GM23248 (cell line): ENCODE data around the gene TNFSF13B. TPM values are rescaled to one million over a fixed set of nuclear protein-coding genes. Genes with fewer than 3 reads are reported as not detected.

Source experiments
- DNase-seq: peaks from one replicate; pipeline ENCODE4 v3.0.0-alpha.2; 2015
- H2AFZ ChIP-seq: fragments of 200-600 bp; sonication (generic); 2 replicates; pipeline ENCODE4 v1.6.1; 2016; ENCODE audit warnings: antibody characterized with exemption
- H3F3A ChIP-seq: fragments of 200-600 bp; sonication (generic); 2 replicates; pipeline ENCODE4 v1.6.1; 2016; ENCODE audit warnings: mild to moderate bottlenecking, antibody characterized with exemption, mixed run types; ENCODE audit not compliant: insufficient read depth
- H3K27ac ChIP-seq: fragments of 200-600 bp; sonication (generic); 2 replicates; pipeline ENCODE4 v1.5.1; 2016; ENCODE audit warnings: mild to moderate bottlenecking
- H3K27me3 ChIP-seq: fragments of 200-600 bp; sonication (generic); replicated peaks from 2 replicates; pipeline ENCODE4 v1.6.1; 2016; ENCODE audit warnings: mild to moderate bottlenecking; ENCODE audit not compliant: insufficient read depth
- H3K36me3 ChIP-seq: fragments of 200-600 bp; sonication (generic); 2 replicates; pipeline ENCODE4 v1.6.1; 2016; ENCODE audit warnings: low read depth, mild to moderate bottlenecking
- H3K4me1 ChIP-seq: fragments of 200-600 bp; sonication (generic); 2 replicates; pipeline ENCODE4 v1.6.1; 2016; ENCODE audit warnings: mild to moderate bottlenecking; ENCODE audit not compliant: insufficient read depth
- H3K4me2 ChIP-seq: fragments of 200-600 bp; sonication (generic); one replicate; pipeline ENCODE4 v1.6.1; 2016; ENCODE audit warnings: mild to moderate bottlenecking; ENCODE audit not compliant: unreplicated experiment
- H3K4me3 ChIP-seq: fragments of 200-600 bp; sonication (generic); 2 replicates; pipeline ENCODE4 v1.5.1; 2016; ENCODE audit warnings: mild to moderate bottlenecking
- H3K79me2 ChIP-seq: fragments of 200-600 bp; sonication (generic); 2 replicates; pipeline ENCODE4 v1.6.1; 2016; ENCODE audit warnings: mild to moderate bottlenecking; ENCODE audit not compliant: insufficient read depth
- H3K9ac ChIP-seq: fragments of 200-600 bp; sonication (generic); 2 replicates; pipeline ENCODE4 v1.6.1; 2016; ENCODE audit warnings: mild to moderate bottlenecking
- H3K9me2 ChIP-seq: fragments of 200-600 bp; sonication (generic); 2 replicates; pipeline ENCODE4 v1.6.1; 2016; ENCODE audit warnings: mixed run types, mild to moderate bottlenecking, moderate library complexity; ENCODE audit not compliant: insufficient read depth
- H3K9me3 ChIP-seq: fragments of 200-600 bp; sonication (generic); one replicate; pipeline ENCODE4 v1.6.1; 2017; ENCODE audit warnings: low read depth
- H4K20me1 ChIP-seq: fragments of 200-600 bp; sonication (generic); 2 replicates; pipeline ENCODE4 v1.6.0; 2016; ENCODE audit not compliant: insufficient read depth
- EZH2 ChIP-seq: fragments of 200-600 bp; sonication (generic); IDR thresholded peaks from 2 replicates; pipeline ENCODE4 v1.6.1; 2018; ENCODE audit warnings: antibody characterized with exemption, mild to moderate bottlenecking; ENCODE audit not compliant: insufficient read depth, poor library complexity, severe bottlenecking
- EZH2phosphoT487 ChIP-seq: fragments of 200-600 bp; sonication (generic); IDR thresholded peaks from 2 replicates; pipeline ENCODE4 v1.6.1; 2018; ENCODE audit warnings: antibody characterized with exemption, moderate library complexity, mild to moderate bottlenecking, low read depth; ENCODE audit not compliant: insufficient read depth
- WGBS, 2 experiments: methylation state at CpG; one replicate each; pipeline ENCODE4 v1.1.6; 2015 to 2017; ENCODE audit warnings: low lambda C conversion rate in 2 of 2, low coverage in 1 of 2; ENCODE audit errors: missing lambda C conversion rate in 2 of 2; 5-methylcytosine and 5-hydroxymethylcytosine counted together
- in situ Hi-C: fragments of 300-500 bp; cut with MboI; formaldehyde crosslinking; loops from 2 replicates; pipeline ENCODE4 v1.15.0; 2020
- polyA plus RNA-seq: library from polyadenylated mRNA; unstranded; fragments of >200 nt; fragmentation: Nextera tagmentation; extraction: Ambion mirVana; gene quantifications from 2 replicates; pipeline ENCODE4 v1.2.1, GENCODE V29; 2016
- total RNA-seq: library from RNA; depleted of rRNA; stranded (reverse); fragments of >200 nt; shearing (Covaris generic); gene quantifications from 2 replicates; pipeline ENCODE4 v1.2.3, GENCODE V29; 2014

Gene TNFSF13B
- total and polyA plus RNA-seq, 2 experiments from 2014 or later: 0.40 to 2.5 TPM

DNA sequence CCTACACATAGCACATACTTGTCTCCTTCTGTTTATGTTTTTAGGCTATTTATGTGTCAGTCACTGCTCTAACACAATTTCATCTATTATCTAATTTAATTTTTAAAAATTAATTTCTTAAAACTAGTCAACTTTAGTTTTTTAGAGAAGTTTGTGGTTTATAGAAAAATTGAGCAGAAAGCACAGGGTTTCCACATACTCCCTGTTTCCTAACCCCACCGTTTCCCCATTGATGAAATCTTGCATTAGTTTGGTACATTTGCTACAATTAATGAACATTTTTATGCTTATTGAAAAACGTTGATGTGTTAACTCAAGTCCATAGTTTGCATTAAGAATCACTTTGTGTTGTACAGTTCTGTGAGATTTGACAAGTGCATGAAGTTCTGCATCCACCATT lies 53.5 kb downstream of the TNFSF13B start:
- Histone ChIP-seq H3K9me3 (no peaks in the 10 kb centered on the region), H3K36me3 (no peaks in the 10 kb centered on the region), H3K4me1 (no peaks in the 10 kb centered on the region), H3K27me3 (peaks cover 23% of the 10 kb centered on the region), H3K9ac (no peak overlapping the region), H3K4me2 (no peak overlapping the region), H3K27ac (no peak overlapping the region), H3F3A (no peaks in the 10 kb centered on the region), H4K20me1 (no peaks in the 10 kb centered on the region), H3K4me3 (no peak overlapping the region), H2AFZ (no peak overlapping the region), H3K9me2 (no peaks in the 10 kb centered on the region), H3K79me2 (no peaks in the 10 kb centered on the region)
- TF ChIP-seq EZH2phosphoT487 (no peak), EZH2 (no peak)
- 8 to 12% methylated on average over 2 of the region's 2 CpGs for WGBS, 2 experiments
- DNase-seq: no peak
- in situ Hi-C loops: loop anchor here (10.0 kb wide), 1 partner anchor 582 kb away; no protein-coding TSS in a partner anchor

DNA sequence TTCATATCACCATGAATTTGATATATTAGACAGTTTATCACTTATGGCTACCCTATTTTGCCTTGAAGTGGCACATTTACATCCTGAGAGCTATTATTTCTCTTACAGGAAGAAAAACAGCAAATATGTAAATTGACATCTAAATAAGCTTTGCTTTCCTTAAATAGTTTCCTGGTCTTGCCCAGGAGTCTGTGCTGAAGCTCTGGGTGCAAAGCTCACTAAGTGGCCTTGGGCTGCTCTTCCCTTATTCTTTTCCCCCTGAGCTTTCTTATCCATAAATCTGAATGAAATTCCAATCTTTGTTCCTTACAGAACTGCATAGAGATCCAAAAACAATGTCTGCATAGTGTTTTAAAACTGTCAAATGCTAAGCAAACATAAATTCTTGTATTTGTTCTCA lies 56.3 kb downstream of the TNFSF13B start:
- in situ Hi-C loops: loop anchor here (10.0 kb wide), 1 partner anchor 579 kb away; no protein-coding TSS in a partner anchor
- H2AFZ ChIP-seq: no peak overlapping the region
- no peaks in the 10 kb centered on the region for H3K9me3 ChIP-seq
- H3K4me3 ChIP-seq: no peak overlapping the region
- no peaks in the 10 kb centered on the region for H4K20me1 ChIP-seq
- H3K9me2 ChIP-seq: no peaks in the 10 kb centered on the region
- no peak overlapping the region for H3K27ac ChIP-seq
- TF ChIP-seq EZH2phosphoT487: no peak
- no peak for TF ChIP-seq EZH2
- no peaks in the 10 kb centered on the region for H3K79me2 ChIP-seq
- no peaks in the 10 kb centered on the region for H3K4me1 ChIP-seq
- no peaks in the 10 kb centered on the region for H3F3A ChIP-seq
- H3K36me3 ChIP-seq: no peaks in the 10 kb centered on the region
- no peak overlapping the region for H3K4me2 ChIP-seq
- H3K9ac ChIP-seq: no peak overlapping the region
- H3K27me3 ChIP-seq: peaks cover 27% of the 10 kb centered on the region
- DNase-seq: no peak

DNA sequence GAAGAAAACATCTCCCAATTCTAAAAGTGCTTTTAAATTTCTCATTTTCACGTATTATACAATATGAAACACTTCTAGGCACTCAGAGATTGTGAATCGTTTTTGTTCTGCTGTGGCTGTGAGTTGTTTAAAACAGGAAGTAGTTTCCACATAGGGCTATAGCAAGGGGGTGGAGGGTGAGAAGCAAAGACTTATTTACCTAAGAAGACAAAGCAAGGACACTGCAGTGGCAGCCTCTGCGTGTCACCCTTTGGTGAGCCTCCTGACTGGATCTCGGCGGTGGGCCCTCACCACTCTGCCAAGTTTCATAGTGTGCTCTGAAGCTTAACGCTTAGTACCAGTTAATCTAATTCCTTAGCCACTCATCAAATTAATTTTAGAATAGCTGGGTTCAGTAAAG lies 56.8 kb downstream of the TNFSF13B start:
- Histone ChIP-seq H3K4me3 (no peak overlapping the region), H3K4me2 (no peak overlapping the region), H3K36me3 (no peaks in the 10 kb centered on the region), H3K9me3 (no peaks in the 10 kb centered on the region), H3F3A (no peaks in the 10 kb centered on the region), H3K79me2 (no peaks in the 10 kb centered on the region), H2AFZ (no peak overlapping the region), H3K27me3 (peaks cover 27% of the 10 kb centered on the region), H4K20me1 (no peaks in the 10 kb centered on the region), H3K4me1 (no peaks in the 10 kb centered on the region), H3K9ac (no peak overlapping the region), H3K27ac (no peak overlapping the region), H3K9me2 (no peaks in the 10 kb centered on the region)
- WGBS, 2 experiments: 48 to 51% methylated on average over 6 of the region's 6 CpGs
- TF ChIP-seq EZH2phosphoT487 (no peak), EZH2 (no peak)
- in situ Hi-C loops: loop anchor here (10.0 kb wide), 1 partner anchor 578 kb away; no protein-coding TSS in a partner anchor
- DNase-seq: no peak

- no peak overlapping the region for H3K4me2 ChIP-seq
- no peak for TF ChIP-seq EZH2phosphoT487
- no peak for TF ChIP-seq EZH2
- H3F3A ChIP-seq: no peaks in the 10 kb centered on the region
- H3K9me3 ChIP-seq: no peaks in the 10 kb centered on the region
- in situ Hi-C loops: loop anchor here (10.0 kb wide), 1 partner anchor 576 kb away; no protein-coding TSS in a partner anchor
- no peaks in the 10 kb centered on the region for H3K79me2 ChIP-seq
- no peak for DNase-seq
- no peak overlapping the region for H3K9ac ChIP-seq
- H3K9me2 ChIP-seq: no peaks in the 10 kb centered on the region
- no peaks in the 10 kb centered on the region for H4K20me1 ChIP-seq
- H3K27me3 ChIP-seq: peaks cover 20% of the 10 kb centered on the region
- H3K36me3 ChIP-seq: no peaks in the 10 kb centered on the region
- no peak overlapping the region for H2AFZ ChIP-seq
- H3K27ac ChIP-seq: no peak overlapping the region
- no peaks in the 10 kb centered on the region for H3K4me1 ChIP-seq
- 86 to 87% methylated on average over 1 of the region's 1 CpG for WGBS, 2 experiments
- H3K4me3 ChIP-seq: no peak overlapping the region
Observed at GRCh38 chr13:108328848-108329247, 59.3 kb downstream of the TNFSF13B start.

DNA sequence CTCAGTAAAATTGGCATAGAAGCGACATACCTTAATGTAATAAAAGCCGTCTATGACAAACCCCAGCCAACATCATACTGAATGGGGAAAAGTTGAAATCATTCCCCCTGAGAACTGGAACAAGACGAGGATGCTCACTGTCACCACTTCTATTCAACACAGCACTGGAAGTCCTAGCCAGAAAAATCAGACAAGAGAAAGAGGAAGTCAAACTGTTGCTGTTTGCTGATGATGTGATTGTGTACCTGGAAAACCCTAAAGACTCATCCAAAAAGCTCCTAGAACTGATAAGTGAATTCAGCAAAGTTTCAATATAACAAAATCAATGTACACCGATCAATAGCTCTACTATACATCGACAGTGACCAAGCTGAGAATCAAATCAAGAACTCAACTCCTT lies 63.3 kb downstream of the TNFSF13B start:
- 21 to 33% methylated on average over 5 of the region's 5 CpGs for WGBS, 2 experiments
- peaks cover 8% of the 10 kb centered on the region; the same call in 1 of the 2 replicates for H3K27me3 ChIP-seq
- no peak overlapping the region for H3K4me3 ChIP-seq
- no peaks in the 10 kb centered on the region for H4K20me1 ChIP-seq
- no peak overlapping the region for H3K27ac ChIP-seq
- no peaks in the 10 kb centered on the region for H3K36me3 ChIP-seq
- in situ Hi-C loops: no loop called here
- no peaks in the 10 kb centered on the region for H3K4me1 ChIP-seq
- no peaks in the 10 kb centered on the region for H3K9me3 ChIP-seq
- H3K79me2 ChIP-seq: no peaks in the 10 kb centered on the region
- TF ChIP-seq EZH2 (no peak), EZH2phosphoT487 (no peak)
- H3F3A ChIP-seq: no peaks in the 10 kb centered on the region
- no peak for DNase-seq
- no peaks in the 10 kb centered on the region for H3K9me2 ChIP-seq
- no peak overlapping the region for H2AFZ ChIP-seq
- H3K4me2 ChIP-seq: no peak overlapping the region
- no peak overlapping the region for H3K9ac ChIP-seq
